ENCODE measurements around the gene CD74. TPM values are rescaled to one million over a fixed set of nuclear protein-coding genes. Genes with fewer than 3 reads are reported as not detected.

Gene CD74
- total RNA-seq, 4 donors from 2014 or later: 287 to 675 (median 493) TPM

- Histone ChIP-seq H3K4me1 (no peaks in the 10 kb centered on the region), H3K27ac (no peak overlapping the region), H3K4me3 (replicated peaks in 1 of 3) (no peak overlapping the region), H3K36me3 (no peaks in the 10 kb centered on the region), H3K27me3 (no peaks in the 10 kb centered on the region), H3K9me3 (no peaks in the 10 kb centered on the region)
- intact Hi-C loops (cut with DNase I): no loop called here
- DNase-seq: peak; percentile 90 to 91
- no peak for TF ChIP-seq POLR2A (IDR thresholded peaks at IDR 0.05)
- TF ChIP-seq CTCF (IDR thresholded peaks at IDR 0.05): peak; percentile 53 to 85 (median 74)
- WGBS, 2 donors: 23% methylated on average over 13 of the region's 13 CpGs
These were observed 23.5 kb upstream of the CD74 start for GRCh38 chr5:150436141-150436680.

GRCh38 chr5:150434464-150434863 lies 21.8 kb upstream of the CD74 start:
- H3K4me3 ChIP-seq (replicated peaks in 1 of 3): no peak overlapping the region
- intact Hi-C loops (cut with DNase I): no loop called here

GRCh38 chr5:150431574-150431973 lies 18.9 kb upstream of the CD74 start:
- whole genome bisulfite sequencing, 2 donors: 43 to 59% methylated on average over 4 of the region's 4 CpGs
- H3K36me3 ChIP-seq: no peaks in the 10 kb centered on the region
- no peak for TF ChIP-seq CTCF (IDR thresholded peaks at IDR 0.05)
- TF ChIP-seq POLR2A (IDR thresholded peaks at IDR 0.05): no peak
- H3K27me3 ChIP-seq: no peaks in the 10 kb centered on the region
- intact Hi-C loops (cut with DNase I): no loop called here
- no peaks in the 10 kb centered on the region for H3K9me3 ChIP-seq
- no peak for DNase-seq
- peak overlapping the region in 1 of 3 donors; percentile 33 for H3K27ac ChIP-seq
- peaks cover 0 to 8% of the 10 kb centered on the region in 2 donors for H3K4me1 ChIP-seq
- no peak overlapping the region for H3K4me3 ChIP-seq (replicated peaks in 1 of 3)

More at GRCh38 chr5:150434464-150434863, 21.8 kb upstream of the CD74 start:
- Histone ChIP-seq H3K27ac (no peak overlapping the region), H3K4me1 (no peaks in the 10 kb centered on the region), H3K36me3 (no peaks in the 10 kb centered on the region), H3K9me3 (no peaks in the 10 kb centered on the region), H3K27me3 (no peaks in the 10 kb centered on the region)
- no peak for DNase-seq
- WGBS, 2 donors: 60 to 73% methylated on average over 6 of the region's 6 CpGs
- no peak for TF ChIP-seq POLR2A (IDR thresholded peaks at IDR 0.05)
- TF ChIP-seq CTCF (IDR thresholded peaks at IDR 0.05): no peak

DNA sequence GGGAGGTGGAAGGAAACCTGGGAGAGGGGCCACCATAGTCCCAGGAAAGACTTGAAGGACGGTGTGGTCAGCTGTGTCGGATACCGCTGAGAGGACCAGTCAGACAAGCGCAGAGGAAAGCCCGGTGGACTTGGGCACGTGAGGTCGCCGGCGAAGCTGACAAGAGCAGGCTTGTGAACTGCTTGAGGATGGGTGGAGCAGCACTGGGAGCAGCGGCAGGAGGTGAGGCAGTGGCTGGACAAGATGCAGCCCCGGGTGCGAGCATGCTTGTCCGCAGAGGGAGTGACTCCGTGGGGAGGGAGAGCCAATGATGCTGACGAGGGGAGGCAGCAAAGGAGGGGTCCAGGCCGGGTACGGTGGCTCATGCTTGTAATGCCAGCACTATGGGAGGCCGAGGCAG lies 18.3 kb upstream of the CD74 start:
- Histone ChIP-seq H3K9me3 (no peaks in the 10 kb centered on the region), H3K4me1 (peaks cover 0 to 8% of the 10 kb centered on the region in 2 donors), H3K4me3 (replicated peaks in 1 of 3) (no peak overlapping the region), H3K36me3 (no peaks in the 10 kb centered on the region), H3K27me3 (no peaks in the 10 kb centered on the region), H3K27ac (no peak overlapping the region)
- TF ChIP-seq POLR2A (IDR thresholded peaks at IDR 0.05) (no peak), CTCF (IDR thresholded peaks at IDR 0.05) (no peak)
- DNase-seq: no peak
- WGBS, 2 donors: 75 to 87% methylated on average over 18 of the region's 18 CpGs
- intact Hi-C loops (cut with DNase I): no loop called here

DNA sequence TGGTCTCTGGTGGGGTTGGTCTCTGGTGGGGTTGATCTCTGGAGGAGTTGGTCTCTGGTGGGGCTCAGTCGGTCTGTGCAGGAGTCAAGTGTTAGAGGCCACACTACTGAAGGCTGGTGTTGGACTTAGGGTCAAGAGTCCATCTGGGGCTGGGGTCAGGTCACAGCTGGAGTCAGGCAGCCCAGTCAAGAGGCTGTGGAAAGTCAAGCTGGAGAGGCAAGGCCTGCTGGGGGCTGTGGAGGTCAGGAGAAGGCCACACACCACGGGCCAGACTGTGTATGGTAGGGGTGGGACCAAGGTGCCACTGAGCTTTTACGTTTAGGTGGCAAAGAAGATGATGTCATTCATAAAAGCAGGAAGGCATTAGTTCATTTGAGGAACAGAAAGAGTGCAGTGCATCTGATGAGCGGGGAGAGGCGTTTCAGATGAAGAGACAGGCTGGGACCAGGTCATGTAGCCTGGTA lies 16.7 kb upstream of the CD74 start:
- Histone ChIP-seq H3K4me1 (peaks cover 0 to 8% of the 10 kb centered on the region in 2 donors), H3K27ac (no peak overlapping the region), H3K36me3 (no peaks in the 10 kb centered on the region), H3K4me3 (replicated peaks in 1 of 3) (no peak overlapping the region), H3K27me3 (no peaks in the 10 kb centered on the region), H3K9me3 (no peaks in the 10 kb centered on the region)
- 89 to 94% methylated on average over 5 of the region's 5 CpGs for WGBS, 2 donors
- no peak for TF ChIP-seq CTCF (IDR thresholded peaks at IDR 0.05)
- TF ChIP-seq POLR2A (IDR thresholded peaks at IDR 0.05): no peak
- intact Hi-C loops (cut with DNase I): no loop called here
- DNase-seq: no peak

Measured in thyroid gland (tissue), 4 donors.